ENCODE data around the gene IGFBP2.
"Not testable (repeated sequence)": the region's sequence is repeated elsewhere in the genome, so short reads cannot be mapped to it uniquely, and the experiment has no call there.

Gene IGFBP2, protein sequence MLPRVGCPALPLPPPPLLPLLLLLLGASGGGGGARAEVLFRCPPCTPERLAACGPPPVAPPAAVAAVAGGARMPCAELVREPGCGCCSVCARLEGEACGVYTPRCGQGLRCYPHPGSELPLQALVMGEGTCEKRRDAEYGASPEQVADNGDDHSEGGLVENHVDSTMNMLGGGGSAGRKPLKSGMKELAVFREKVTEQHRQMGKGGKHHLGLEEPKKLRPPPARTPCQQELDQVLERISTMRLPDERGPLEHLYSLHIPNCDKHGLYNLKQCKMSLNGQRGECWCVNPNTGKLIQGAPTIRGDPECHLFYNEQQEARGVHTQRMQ

DNA sequence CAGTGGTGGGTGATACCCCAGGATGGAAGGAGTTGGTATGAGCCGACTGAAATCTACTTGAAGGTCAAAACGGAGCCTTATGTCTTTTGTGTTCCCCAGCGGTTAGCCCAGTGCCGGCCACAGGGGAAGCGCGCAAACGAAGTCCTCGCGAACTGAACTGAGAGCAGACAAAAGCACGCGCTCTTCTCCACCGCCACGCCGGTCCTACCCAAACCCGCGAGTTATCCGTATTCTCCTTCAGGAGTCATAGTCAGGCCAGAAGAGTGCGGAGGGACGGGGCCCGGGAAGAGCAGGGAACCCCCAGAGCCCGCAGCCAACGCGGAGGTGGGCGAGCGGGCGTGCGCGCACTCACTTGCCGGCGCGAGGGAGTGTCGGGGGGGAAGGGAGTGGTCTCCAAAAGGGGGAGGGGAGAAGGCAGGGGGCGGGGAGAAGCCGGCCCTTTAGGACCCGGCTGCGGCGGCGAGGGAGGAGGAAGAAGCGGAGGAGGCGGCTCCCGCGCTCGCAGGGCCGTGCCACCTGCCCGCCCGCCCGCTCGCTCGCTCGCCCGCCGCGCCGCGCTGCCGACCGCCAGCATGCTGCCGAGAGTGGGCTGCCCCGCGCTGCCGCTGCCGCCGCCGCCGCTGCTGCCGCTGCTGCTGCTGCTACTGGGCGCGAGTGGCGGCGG is at the start of gene IGFBP2:
IGFBP2 (plus strand) TSS at position 469 of the 664 bp plus-strand sequence; CDS start at position 573, 104 bp downstream.
- no peak for DNase-seq (ENCODE audit: low read depth in 2 of 2)

DNA sequence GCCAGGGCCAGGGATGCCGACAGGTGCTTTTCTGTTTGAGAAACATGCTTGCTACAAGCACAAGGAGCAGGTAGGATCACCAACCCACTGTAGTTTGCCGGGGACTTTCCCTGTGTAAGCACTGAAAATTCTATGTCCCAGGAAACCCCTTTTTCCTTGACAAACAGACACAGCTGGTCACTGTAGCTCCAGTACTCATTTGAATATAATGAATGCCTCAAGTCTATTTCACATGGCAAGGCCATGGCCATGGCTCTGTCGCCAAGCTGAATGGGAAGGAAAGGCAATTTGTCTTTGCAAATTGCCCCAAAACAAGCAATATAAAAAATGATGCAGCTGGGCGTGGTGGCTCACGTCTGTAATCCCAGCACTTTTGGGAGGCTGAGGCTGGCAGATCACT is 49.6 kb upstream of the IGFBP2 start:
- DNase-seq (ENCODE audit: low read depth in 2 of 2): no peak

DNA sequence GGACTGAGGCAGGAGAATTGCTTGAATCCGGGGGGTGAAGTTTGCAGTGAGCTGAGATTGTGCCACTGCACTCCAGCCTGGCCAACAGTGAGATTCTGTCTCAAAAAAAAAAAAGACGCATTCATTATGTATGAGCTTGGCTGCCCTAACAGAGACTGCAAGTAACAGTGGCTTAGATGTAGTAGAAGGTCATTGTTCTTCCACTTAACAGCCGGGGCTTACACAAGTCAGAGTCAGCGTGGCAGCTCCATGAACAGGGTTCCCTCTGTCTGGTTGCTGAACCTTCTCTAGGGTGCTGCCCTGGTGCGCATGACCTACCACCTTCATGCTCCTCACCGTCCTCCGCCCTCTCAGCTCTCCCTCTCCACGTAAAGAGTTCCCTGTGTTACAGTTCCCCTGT is 49.1 kb upstream of the IGFBP2 start:
- DNase-seq (ENCODE audit: low read depth in 2 of 2): no peak

DNA sequence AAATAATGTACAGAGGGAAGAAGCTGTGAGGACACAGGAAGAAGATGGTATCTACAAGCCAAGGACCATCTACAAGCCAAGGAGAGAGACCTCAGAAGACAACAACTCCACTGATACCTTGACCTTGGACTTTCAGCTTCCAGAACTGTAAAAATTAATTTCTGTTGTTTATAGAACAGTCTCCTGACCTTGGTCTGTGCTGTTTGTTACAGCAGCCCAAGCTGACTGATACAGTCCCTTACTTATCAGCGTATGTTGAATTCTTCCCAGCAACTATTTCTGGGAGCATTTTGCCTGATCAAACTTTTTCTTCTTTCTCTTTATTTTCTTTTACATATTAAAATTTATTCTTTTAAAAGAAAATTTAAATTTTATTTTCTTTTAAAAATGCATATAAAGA is 47.8 kb upstream of the IGFBP2 start:
- DNase-seq (ENCODE audit: low read depth in 2 of 2): no peak

DNA sequence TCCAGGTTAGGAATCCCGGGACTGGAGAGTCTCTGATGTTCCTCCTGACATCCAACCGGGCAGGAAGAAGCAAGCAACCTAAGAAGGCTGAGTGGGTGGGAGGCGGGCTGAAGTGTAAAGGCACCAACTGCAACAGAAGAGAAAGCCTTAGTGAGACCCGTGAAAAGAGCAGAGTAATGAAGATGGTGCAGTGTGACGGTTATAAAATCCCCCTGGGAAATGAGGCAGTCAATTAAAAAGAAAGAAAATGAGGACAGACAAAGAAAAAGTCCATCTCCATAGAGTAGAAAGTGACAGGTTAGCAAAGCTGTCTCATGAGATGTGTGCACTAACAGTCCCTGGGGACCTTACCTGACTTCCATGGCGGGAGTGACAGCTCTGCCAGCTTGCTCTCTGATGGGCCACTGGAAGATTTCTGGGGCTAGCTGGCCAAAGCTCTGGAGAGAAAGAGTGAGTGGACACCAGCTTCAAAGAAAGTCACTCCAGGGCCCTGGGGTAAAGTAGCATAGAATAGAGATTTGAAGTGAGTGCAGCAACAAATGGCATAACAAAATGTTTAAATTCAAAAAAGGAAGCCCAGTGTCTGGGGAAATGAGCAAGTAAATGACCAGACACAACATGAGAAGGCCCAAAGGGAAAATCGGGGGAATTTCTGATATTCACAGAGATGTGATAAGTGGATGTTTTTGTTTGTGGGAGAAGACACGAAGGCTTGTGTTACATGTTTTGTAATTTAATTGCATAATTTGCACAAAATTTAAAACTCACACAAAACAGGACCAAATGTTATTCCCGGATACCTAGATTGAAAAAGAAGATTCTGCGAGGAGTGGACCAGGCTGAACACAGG is 44.1 kb upstream of the IGFBP2 start:
- DNase-seq (ENCODE audit: low read depth in 2 of 2): no peak

DNA sequence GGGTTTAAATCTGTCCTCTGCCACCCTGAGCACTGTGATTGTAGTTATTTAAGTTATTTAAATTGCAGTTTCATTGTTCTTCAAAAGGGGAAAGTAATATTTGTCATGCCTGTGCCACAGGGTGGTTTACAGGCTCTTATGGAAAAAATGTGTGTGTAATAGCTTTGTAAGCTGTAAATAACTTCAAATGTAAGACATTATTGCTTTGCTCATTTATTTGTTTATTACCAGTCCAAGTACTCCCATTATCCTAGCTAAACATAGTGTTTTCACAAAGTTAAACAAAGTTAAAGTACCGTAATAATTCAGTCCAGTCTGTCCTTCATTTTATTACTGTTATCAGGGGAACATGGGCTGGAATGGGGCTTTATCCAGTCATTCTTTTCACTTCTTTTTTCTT is 43.4 kb upstream of the IGFBP2 start:
- DNase-seq (ENCODE audit: low read depth in 2 of 2): no peak

DNA sequence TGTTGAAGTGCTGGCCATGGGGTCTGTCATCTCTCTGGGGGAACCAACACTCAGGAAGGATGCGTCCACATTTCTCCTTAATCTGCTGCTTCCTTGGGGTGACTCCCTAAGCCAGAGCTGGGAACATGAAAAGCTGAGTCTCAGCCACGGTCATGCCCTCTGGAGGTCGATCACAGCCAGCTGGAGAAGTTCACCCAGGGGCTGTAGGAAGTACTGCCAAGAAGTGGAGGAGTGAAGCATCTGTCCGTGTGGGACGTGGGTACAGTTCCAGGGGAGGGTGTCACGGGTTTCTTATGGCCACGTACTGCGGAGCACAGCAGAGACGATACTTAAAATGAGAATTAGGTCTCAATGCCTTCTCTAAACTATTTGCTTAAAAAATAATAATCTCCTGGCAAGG is 42.4 kb upstream of the IGFBP2 start:
- no peak for DNase-seq (ENCODE audit: low read depth in 2 of 2)

DNA sequence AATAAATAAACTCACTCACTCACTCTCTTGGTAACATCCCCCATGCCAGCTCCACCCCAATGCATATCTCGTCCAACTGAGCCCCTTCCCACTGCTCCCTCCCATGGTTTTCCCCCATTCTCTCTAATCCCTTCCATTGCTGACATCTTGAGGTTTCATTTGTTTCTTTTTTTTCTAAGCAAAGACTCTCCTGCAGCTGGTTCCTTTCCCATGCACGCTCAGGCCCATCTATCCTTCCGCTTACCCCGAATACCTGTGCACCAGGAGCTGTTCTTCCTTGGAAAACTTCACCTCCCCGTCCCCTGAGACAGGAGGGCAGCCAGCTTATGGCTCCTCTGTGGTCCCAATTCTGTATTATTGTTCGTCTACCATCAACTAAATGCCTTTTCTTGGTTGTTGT is 41.7 kb upstream of the IGFBP2 start:
- no peak for DNase-seq (ENCODE audit: low read depth in 2 of 2)

DNA sequence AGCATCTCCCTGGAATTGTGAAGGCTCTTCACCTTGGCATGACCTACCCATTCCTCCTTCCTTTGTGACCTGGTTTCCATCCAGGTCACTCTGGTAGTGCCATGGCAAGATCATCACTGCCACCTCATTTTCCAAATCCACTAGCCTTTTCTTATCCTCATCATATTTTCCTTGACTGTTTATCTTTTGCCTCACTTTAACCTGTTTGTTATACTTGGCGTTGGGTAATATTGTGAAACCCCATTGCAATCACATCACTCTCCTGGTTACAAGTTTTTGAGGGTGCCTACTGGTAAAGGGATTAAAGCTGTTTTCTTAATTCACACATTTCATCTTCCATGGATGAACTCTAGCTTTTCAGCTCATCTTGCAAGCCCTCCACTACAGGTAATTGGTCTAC is 39.1 kb upstream of the IGFBP2 start:
- no peak for DNase-seq (ENCODE audit: low read depth in 2 of 2)

DNA sequence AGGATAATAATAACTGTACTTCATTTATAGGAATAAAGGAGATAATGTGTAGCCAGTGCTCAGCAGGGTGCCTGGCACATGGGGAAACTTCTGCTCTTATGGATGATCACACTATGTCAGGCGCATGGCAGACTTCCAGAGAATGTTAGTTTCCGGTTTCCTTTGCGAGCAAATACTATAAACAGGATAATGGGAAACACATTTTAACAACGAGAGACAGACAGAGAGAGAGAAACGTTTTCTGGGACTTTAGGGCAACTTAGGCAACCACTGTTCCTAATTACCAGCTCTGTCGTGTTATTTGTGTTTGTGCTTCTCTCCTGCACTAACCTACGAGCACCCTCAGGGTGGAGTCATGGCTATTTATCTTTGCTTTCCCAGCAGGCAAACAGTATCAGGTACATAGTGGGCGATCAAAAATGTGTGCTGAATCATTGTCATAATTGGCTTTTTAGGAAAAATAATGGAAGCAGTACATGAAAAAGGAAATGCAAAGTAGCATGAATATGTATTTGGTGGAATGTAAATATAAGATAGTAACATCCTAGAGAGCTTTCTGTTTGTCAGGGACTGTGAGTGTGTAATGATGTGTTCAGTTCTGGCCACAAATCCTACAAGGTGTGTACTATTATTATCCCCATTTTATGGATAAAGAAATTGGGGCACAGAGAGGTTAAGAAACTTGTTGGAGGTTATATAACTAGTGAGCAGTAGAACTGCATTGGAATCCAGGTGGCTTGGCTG is 36.8 kb upstream of the IGFBP2 start:
- no peak for DNase-seq (ENCODE audit: low read depth in 2 of 2)

DNA sequence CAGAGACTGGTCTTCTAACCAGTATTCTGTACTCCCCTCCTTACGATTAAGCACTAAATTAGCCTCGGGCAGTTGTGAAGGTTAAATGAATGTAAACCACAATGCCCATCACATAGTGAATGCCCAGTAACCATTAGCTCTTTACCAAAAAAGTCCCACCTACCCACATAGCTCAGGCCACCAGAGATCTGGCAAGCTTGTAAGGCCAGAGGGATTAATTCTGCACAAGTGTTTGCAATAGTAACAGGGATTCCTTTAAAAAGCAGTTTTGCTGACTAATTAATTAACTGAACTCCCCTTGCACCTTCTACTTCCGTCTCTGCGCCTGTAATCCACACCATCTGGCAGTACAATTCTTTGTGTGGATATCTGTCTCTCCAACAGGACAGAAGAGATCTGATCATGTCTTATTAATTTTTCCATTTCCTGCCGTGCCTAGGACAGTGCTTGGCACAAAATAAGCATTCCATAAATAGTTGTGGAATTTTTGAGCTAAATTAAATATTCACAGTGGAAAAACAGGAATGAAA is 36.2 kb upstream of the IGFBP2 start:
- no peak for DNase-seq (ENCODE audit: low read depth in 2 of 2)

DNA sequence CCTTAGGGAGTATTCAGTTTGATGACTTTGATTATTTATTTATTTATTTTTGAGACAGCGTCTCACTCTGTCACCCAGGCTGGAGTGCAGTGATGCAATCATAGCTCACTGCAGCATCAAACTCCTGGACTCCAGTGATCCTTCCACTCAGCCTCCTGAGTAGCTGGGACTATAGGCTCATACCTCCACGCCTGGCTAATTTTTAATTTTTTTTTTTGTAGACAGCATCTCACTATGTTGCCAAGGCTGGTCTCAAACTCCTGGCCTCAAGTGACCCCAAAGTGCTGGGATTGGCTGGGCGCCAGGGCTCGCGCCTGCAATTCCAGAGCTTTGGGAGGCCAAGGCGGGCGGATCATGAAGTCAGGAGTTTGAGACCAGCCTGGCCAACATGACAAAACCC is 35.4 kb upstream of the IGFBP2 start:
- not testable (repeated sequence) for DNase-seq (ENCODE audit: low read depth in 2 of 2)

DNA sequence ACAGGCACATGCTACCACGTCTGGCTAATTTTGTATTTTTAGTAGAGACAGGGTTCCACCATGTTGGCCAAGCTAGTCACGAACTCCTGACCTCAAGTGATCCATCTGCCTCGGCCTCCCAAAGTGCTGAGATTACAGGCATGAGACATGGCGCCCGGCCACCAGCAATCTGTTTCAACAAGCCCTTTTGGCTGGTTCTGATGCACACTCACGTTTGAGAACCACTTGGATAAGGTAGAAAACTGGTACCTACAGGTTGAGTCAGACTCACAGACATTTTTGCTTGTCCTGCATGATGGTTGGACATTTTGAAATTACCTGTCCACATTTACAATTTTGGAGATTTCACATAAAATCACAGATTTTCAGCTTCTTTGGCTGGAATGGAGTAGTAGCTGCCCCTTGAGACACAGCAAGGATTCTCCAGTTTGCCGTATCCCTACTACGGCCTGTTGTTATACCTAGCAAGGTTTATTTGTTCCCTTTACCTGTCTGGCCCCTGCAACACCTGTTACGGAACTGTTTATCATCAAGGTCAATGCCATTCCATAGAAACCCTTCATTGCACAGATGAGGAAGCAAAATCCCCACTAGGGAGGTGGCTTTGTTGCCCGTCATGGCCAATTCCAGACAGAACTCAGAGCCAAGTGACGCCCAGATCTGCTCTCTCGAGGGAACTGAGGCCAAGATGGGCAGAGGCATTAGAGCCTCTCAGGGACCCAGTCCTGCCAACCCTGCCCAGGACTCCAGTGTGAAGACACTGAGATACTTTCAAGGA is 31.4 kb upstream of the IGFBP2 start:
- no peak for DNase-seq (ENCODE audit: low read depth in 2 of 2)

DNA sequence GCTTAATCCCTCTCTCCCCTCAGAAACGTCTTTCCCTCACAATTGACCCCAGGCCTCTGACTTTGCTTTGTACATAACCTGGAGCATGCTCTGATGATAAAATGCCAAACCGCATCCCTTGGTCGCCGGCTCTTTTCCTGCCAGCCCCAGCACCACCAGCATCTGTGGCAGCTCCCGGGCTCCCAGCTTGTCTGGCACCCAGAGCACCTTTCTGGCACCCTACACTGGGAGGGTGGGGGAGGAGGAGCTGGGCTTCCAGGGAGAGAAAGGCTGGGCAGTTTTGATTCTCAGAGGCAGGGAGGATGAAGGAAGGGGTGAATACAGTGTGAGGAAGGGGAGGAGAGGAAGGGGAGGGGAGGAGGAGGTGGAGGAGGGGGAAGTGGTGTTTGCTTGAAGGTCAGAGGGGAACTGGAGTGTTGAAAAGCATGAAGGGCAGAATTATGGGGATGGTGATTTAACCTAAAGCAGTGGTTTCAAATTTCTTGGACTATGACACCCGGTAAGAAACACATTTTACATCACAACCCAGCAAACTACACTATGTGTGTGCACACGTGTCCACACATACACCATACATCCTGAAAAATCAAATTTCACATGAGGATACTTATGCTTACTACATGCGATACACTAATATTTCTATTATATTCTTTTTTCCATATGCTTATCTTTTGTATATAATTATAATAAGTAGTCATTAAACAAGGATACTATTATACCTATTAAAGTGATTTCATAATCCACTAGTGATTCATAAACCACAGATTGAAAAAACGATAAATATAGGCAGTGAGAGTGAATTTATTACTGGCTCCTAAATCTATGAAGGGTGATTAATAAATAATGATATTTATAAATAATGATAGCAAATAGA is 30.0 kb upstream of the IGFBP2 start:
- DNase-seq (ENCODE audit: low read depth in 2 of 2): no peak

DNA sequence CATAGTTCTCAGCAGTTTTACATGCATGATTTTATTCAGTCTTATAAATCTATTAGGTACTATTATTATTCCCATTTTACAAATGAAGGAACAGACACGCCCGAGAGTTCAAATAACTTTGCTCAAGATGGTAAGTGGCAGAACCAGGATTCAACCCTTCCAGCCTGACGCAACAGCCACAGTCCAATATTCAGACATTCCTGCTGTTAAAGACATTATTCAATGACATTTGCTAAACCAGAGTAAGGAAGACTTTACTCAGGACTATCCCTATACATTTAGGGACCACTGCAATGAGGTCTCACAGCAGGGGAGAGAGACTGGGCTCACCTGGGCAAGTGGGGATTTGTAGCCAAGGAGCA is 29.4 kb upstream of the IGFBP2 start:
- DNase-seq (ENCODE audit: low read depth in 2 of 2): no peak

DNA sequence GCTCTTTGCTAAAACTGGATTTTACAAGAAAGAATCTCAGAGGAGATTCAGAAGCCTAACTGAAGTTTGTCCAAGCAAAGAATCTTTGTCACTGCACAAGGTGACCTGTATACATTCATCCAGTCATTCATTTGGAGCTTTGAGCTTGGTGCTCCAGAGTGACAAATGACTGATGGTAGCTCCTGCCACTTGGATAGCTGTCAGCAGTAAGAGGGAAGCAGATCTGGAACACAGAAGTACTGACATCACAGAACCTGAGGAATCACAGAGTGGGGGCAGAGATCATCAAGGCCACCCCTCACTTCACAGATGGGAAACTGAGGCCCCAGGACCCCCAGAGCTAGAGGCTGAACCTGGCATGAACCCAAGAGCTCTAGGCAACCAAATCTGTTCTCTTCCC is 28.8 kb upstream of the IGFBP2 start:
- no peak for DNase-seq (ENCODE audit: low read depth in 2 of 2)

DNA sequence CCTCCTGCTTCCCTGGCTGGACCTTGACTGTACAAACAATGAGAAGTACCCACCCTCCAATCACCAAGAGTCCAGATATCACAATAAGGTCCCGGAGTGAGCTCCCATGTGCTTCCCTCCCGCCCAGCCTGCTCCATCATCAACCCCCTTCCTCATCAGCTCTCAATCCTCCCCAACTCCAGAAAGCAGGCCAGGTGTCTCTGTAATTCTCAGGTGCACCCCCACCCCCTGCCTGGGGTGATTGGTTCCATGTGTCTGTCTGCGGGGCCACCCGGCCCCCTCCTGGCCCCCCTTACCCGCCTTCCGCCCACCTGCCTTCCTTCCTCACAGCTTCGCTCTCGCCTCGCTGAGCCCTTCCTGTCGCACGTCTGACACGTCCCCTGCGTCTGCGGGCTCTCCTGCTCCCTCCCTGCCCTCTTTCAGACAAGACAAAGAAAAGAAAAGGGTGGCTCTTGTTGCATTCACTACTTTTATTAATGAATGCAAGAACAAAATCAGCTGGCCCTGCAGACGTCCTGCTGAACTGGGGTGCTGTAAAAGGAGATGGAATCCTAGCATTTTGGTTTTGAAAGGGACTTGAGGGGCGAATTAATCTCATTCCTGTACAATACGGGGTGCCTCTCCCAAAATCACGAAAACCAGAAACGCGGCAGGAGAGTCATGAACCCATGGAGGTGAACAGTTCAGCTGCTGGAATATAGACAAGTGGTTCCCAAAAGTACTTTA is 26.5 kb upstream of the IGFBP2 start:
- peak in 1 of 2 donors; percentile 12 for DNase-seq (ENCODE audit: low read depth in 2 of 2)

DNA sequence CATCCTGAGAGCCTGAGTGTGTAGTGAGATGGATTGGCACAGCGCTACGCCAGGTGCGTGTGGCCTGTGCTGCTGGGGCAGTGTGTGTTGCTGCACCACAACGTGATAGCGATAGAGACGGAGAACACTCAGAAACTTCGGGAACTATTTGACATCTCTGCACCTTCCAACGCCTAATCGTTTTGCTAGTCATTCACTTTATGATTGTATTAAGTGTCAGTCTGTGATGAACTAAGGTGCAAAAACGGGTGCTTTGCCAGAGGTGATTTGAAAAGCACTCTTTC is 26.0 kb upstream of the IGFBP2 start:
- DNase-seq (ENCODE audit: low read depth in 2 of 2): no peak

DNA sequence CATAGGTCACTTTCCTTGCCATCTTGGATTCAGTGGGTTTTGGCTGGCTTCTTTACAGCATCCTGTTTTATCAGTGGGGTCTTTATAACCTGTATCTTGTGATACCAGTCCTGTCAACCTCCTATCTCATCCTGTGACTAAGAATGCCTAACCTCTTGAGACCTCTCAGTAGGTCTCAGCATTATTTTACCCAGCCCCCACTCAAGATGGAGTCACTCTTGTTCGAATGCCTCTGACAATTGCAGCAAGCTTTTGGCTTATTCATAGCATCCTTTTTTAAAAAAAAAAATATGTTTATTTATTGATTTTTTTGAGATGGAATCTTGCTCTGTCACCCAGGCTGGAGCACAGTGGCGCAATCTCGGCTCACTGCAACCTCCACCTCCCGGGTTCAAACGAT is 24.7 kb upstream of the IGFBP2 start:
- DNase-seq (ENCODE audit: low read depth in 2 of 2): no peak

All from stimulated activated CD4-positive, alpha-beta T cell treated with anti-CD3 and anti-CD28 coated beads, Interleukin-1b, Interleukin-23, amount 100 ng/mL, for 1 hour (primary cell).